22Rv1 (cell line): Measurements from ENCODE around the gene LTBP1.

Experiments used
- CTCF ChIP-seq: fragments of 450-650 bp; IDR thresholded peaks from 2 replicates; pipeline ENCODE4 v1.5.1; 2017; ENCODE audit warnings: mild to moderate bottlenecking
- ZFX ChIP-seq: fragments of 450-650 bp; IDR thresholded peaks from 2 replicates; pipeline ENCODE4 v1.6.1; 2017; ENCODE audit warnings: antibody characterized with exemption, borderline replicate concordance

- TF ChIP-seq CTCF (no peak), ZFX (no peak)
Observed at GRCh38 chr2:33214436-33214835, 267.7 kb downstream of the LTBP1 start.
